NCI-H526 (cell line): Measurements from ENCODE around the gene VAMP8.

Experiments
- DNase-seq, 2 experiments: peaks; one replicate each; lab custom pipeline; 2025; lab: John Stamatoyannopoulos, UW

The VAMP8 gene

DNA sequence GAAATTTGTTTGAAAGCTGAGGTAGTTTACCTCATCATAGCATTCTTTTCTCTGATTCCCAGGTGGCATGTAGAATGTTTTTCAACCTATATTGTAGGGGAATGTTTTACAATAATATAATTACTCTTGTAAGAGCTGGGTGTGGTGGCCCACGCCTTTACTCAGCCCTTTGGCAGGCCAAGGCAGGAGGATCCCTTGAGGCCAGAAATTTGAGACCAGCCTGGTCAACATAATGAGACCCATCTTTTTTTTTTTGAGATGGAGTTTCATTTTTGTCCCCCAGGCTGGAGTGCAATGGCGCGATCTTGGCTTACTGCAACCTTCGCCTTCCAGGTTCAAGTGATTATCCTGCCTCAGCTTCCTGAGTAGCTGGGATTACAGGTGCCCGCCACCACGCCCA is 42.2 kb downstream of the VAMP8 start:
- no peak for DNase-seq

DNA sequence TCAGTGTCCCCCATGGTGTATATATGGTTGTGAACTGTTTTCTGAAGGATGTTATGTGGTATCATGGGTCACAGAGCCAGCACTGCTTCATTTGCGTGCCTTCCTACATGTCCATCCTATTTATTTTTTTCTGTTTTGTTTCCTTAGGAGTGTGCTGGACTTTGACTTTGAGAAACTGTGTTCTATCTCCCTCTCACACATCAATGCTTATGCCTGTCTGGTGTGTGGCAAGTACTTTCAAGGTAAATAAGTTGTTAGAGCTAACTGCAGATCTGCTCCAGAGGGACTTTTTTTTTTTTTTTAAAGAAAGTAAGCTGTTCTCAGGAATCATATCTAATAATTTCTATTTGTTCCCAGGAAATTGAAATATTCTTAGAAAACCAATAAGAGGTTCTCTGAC is 44.0 kb downstream of the VAMP8 start:
- DNase-seq = no peak

DNA sequence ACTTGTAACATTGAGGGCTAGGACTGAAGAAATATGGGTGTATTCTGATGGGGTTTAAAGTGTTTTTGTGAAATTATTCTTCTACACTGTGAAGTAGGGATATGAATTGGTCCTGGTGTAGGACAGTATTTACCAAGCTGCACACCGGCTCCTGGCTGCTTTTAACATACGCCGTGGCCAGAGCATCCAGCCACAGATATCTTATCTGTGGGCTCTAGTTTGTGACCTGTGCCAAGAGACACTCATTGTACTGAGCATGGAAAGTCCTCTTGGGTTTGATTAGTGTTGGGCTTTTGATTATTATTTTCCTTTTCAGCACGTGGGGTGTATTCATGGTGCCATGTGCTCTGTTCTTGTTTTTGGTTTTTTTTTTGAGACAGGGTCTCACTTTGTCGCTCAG is 46.6 kb downstream of the VAMP8 start:
- DNase-seq = no peak

DNA sequence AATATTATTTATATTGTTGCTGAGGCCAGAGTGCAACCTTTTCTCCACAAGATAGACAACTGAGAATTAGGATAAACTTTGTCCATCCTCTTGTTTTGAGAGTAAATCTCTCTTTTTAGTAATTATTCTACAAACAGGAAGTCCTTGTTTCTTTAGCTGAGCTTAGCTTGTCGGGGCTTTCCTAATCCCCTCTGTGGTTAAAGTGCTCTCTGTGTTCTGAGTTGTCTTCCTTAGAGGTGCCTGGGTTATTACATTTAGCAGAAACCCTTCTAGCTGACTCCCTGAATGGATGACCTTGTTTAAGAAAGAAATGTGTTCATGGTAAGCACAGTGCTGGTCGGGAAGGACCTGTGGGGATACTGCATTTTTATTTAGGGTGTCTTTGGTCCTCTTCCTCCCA is 51.3 kb downstream of the VAMP8 start:
- no peak for DNase-seq

DNA sequence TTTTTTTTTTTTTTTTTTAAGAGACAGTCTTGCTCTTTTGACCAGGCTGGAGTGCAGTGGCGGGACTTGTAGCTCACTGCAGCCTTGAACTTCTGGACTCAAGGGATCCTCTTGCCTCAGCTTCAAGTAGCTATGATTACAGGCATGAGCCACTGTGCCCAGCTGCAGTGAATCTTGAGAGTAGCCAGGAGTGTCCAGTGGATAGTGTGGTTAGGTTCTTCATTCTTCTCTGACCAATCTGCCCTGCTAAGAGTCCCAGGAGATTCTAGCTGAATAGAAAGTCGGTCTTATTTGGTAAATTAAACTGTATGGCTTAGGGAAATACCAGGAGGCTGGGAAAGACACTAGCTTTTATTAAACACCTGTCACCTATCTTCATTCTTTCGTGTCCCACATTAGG is 53.9 kb downstream of the VAMP8 start:
- DNase-seq = no peak
